ENCODE measurements around the gene CDHR3.

CDHR3 gene

DNA sequence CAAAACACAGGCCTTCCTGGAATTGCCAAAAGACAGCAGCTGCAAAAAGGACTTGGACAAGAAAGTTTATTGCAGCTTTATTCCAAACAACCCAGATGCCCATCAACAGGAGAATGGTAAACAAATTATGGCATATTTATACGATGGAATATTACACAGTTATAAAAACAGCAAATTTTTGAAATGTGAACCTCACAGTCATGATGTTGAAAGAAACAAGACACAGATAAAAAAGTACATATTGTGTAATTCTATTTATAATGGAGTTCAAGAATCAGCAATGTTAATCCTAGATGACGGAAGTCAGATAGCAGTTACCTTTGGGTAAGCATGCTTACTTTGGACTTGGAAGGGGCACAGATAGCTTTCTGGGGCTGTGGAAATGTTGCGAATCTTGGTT lies 104.6 kb downstream of the CDHR3 start:
- no peak for DNase-seq (ENCODE audit: low spot score)

DNA sequence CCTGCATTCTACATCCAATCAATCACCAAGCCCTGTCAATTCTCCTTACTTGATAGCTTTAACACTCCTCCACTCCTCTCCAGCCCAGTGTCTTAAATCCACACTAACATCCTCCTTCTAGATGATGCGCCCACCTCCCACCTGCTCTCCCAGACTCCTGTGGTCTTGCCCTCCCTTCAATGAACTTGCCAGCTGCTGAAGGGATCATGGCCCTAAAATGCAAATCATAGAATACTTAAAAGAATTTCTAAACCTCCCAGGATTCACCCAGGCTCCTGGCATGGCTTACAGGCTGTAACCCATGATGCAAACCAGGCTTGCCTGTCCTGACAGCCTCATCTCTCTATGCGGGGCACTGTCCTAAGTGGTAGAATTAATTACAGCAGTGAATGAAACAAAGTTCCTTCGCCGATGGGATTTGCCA lies 105.5 kb downstream of the CDHR3 start:
- DNase-seq (ENCODE audit: low spot score) = no peak

DNA sequence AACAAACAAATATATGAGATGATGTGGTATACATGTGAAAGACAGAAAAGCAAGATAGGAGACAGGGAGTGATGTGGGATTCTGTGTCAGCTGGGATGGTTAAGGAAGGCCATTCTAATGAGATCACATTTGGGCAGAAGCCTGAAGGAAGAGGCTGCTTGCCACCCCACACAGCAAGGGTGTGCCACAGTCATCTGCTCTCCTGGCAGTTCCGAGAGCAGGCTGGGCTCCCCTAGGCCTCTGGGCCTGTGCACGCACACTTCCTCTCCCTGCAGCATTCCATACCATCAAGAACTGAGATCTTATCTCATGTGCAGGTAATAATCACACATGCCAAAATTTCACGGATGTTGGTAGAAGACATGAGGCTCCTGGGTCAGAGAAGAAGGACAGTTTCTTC lies 105.9 kb downstream of the CDHR3 start:
- DNase-seq (ENCODE audit: low spot score) = no peak

DNA sequence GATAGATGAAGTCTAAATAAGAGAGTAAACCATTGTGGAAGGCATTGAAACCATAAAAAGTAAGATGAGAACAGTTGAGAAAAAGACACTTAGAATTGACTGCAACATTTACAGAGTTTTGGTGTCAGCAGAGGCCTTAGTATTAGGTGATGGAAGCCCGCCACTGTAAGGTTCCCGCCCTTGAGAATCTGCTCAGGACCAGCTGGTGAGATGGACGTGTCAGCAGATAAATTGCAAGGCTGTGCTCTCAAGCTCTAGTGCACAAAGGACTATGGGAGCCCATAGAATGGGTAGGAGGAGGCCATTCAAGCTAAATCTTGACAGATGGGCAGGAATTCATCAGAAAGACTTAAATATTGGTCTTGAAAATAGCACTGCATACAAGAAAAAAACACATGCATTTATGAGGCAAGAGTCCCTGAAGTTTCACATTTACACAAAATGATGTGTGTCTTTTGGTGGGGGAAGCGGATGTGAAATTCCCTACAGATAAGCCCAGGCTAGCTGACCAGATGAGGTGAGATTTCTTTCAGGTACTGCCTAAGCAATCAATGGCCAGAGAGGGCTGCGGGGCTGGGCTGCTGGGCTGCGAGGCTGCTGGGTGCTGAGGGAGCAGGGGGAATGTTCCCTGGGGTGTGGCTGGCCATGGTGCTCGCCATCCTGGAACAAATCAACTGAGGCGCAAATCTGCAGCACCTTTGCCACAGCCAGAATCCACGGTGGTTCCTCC lies 106.6 kb downstream of the CDHR3 start:
- no peak for DNase-seq (ENCODE audit: low spot score)

DNA sequence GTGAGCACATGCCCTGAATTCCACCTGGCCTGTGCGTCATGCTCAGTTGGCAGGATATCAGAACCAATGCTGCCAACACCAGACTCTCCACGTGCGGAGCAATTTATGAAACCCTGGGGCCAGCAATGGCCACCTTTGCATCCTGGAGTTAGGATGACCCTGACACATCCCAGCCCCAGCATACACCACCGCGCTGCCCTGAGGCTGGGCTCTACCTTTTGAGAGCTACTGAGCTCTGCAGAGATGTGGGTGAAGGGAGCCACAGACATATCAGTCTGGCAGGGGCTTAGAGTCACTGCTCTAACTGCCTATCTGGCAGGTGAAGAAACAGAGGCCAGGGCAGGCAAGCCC lies 107.1 kb downstream of the CDHR3 start:
- no peak for DNase-seq (ENCODE audit: low spot score)

DNA sequence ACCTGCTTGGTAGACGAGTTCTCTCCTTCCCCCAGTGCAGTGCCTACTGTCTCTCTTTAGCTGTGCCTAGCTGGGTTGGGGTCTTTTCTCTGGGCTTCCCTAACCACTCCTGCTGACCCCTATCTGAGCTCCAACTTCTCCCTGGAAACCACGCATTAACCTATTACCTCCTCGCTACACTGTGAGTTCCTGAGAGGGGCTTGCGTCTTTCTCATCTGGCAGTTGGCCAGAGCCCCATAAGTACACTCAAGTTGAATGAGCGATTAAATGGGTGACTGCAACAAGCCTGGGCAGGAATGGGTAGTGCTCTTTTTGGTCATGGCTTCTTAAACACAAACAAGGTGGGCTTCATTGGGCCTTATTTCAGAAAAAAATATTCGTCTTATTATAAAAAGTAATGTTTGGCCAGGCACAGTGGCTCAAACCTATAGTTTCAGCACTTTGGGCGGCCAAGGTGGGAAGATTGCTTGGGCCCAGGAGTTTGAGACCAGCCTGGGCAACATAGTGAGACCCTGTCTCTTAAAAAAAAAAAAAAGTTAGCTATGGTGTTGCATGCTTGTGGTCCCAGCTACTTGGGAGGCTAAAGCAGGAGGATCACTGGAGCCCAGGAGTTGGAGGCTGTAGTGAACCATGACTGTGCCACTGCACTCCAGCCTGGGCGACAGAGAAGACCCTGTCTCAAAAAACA lies 107.6 kb downstream of the CDHR3 start:
- DNase-seq (ENCODE audit: low spot score) = no peak

DNA sequence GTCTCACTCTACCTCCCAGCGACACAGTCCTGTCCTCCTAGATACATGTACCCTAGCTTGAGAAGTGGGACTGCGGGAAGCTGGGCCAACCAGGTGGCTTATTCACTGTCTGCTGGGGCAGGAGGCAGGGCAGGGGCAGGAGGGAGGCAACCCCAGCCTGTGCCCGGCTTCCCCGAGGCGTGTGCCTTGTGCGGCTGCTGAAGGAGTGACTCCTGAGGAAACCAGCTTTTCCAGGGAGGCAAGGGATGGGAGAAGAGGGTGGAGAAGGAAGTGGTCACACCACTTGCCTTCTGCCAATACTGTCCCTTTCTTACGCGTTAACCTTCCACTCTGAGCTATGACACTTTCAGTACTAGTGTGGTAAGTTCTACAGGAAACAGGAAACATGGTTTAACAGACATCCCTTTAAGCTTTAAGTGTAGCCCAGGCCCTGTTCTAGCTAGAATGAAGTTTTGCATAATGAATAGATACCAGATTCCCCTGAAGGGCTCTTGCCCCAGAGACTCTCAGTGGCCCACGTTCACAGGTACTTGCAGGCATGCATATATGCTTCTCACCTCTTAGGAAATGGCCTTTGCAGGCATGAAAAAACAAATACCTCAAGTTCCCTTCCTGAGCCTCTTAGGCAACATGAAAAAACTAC lies 108.4 kb downstream of the CDHR3 start:
- DNase-seq (ENCODE audit: low spot score) = no peak

DNA sequence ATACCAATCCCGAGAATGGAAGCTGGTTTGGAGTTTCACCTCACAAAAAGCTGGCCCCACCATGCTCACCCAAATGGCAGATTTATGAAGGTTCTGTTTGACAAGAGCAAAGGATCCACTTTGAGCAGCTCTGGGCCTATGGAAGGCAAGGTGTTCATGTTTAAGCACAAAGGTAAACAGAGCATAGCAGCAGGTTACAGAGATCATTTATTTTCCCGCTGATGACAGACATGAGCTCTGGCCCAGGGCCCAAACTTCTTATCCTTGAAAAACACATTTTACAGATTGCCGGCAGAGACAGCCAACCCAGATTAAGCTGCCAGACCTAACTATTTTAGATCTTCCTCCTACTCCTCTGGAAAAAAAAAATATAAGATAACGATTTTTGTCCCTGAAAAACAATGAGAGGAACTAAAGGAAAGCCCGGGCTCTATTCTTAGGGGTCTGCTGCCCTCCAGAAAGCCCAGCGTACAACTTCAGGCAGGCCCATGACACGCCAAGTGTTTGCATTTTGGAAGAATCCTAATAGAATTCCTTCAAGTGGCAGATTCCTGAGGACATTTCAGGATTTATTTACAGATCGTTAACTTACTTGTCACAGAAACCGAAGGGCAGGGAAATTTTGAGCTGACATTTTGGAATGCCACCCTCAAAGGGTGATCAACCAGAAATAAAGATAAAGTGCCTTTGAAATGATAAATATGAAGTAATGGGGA lies 109.1 kb downstream of the CDHR3 start:
- DNase-seq (ENCODE audit: low spot score) = peak; percentile 31

DNA sequence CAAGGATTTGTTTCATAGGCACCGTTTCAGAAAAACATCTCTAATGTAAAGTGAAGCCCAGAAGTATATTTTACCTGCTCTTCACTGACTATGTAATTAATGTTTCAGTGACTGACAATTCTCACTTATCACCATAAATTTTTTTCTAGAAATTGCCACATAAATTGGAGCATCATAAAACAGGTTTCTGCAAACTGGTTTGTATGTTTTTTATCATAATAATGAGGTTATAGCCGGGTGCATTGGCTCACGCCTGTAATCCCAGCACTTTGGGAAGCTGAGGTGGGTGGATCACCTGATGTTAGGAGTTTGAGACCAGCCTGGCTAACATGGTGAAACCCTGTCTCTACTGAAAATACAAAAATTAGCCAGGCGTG lies 109.6 kb downstream of the CDHR3 start:
- no peak for DNase-seq (ENCODE audit: low spot score)

DNA sequence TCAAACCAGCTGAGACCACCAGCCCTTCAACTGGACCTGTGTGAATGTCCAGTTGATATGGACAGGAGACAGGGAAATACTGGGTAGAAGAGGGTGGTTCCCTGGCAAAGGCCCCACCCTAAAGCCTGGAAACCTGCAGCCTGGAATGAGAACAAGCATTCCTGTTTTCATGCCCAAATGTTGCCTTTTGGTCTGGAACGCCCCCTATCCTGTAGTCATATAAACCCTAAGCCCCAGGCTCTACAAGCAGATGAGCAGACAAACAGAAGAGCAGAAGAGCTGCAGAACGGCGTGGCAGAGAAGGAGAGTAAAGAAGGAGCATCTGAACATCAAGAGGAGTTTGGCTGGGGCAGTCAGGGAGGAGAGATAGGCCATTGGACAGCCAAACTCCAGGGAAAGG lies 110.6 kb downstream of the CDHR3 start:
- DNase-seq (ENCODE audit: low spot score) = no peak

DNA sequence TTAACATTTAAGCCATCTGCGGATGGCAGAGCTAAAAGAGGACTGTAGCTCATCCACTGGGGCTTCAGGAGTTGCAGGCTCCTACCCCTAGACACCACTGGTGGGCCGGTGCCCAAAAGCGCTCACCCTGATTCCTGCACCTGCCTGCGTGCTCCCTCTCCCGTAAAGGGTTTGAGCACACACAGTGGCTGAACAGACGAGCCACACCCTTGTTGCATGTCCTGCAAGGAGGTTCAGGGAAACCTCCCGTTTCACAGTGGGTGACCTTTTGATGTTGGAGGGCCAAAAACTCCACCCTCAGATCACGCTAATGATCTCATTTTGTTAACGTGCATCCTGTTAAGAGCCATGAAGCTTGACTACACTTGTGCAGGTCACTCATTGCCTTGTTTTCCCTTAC lies 111.2 kb downstream of the CDHR3 start:
- DNase-seq (ENCODE audit: low spot score) = no peak

DNA sequence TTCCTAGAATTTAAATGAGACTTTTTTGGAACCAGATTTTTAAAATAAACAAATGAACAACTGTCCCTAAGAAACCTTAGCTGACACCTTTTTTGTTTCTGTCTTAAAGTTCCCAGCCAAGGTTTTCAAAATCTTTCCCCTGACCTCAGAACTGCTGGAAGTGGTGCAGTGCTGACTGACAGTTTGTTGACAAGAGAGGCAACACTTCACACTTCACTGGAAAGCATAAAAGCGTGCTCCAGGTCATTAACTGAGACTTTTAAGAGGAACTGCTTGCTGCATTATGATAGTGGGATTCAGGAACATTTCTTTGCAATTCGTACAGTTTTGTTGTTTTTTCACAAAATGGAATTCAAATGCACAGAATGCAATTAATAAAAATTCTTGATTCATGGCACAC lies 112.9 kb downstream of the CDHR3 start:
- DNase-seq (ENCODE audit: low spot score) = no peak

DNA sequence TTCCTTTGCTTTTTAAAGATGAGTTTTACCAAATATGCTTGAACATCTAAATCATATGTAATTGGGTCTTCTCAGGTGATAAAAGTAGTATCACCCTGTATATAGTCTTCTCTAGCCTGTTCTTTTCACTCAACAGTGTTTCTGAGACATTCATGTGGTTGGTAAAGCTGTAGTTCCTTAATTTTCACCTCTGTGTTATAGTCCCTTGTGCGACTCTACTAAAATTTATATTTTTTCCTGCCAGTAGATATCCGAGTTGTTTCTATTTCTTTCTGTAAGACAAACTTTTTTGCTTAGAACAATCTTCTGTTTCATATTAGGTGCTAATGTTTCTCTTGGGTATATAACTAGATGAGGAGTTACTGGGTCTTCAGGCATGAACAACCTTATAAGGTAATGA lies 113.5 kb downstream of the CDHR3 start:
- no peak for DNase-seq (ENCODE audit: low spot score)

DNA sequence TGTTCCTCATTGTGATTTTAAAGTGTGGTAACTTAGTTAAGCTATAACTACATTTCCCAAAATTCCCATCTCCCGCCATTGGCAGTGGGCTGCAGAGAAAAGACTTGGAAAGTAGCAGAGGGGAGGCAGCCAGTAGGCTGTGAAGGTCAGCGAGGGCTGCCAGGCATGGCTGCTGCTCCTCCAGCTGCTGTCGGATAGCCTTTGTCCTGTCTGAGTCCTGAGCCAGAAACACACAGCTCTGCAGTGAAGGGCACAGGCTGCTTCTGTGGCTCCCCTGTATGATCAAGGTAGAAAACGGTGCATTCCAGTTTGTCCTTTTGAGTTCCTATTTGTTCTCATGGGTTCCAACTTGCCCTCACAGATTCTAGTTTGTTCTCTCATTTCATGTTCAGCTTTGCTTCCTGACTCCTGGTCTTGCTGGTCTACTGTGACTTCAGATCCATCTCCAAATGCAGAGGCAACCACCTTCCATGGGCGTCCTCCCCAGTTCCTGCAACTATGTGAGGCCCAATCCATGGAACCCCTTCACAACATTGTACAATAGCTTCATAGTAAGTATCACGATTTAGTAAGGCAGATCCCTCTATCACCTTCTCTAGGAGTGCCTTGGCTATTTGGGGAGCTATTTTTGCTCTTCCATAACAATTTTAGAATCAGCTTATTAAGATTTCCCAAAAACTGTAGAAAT lies 117.4 kb downstream of the CDHR3 start:
- DNase-seq (ENCODE audit: low spot score) = no peak

DNA sequence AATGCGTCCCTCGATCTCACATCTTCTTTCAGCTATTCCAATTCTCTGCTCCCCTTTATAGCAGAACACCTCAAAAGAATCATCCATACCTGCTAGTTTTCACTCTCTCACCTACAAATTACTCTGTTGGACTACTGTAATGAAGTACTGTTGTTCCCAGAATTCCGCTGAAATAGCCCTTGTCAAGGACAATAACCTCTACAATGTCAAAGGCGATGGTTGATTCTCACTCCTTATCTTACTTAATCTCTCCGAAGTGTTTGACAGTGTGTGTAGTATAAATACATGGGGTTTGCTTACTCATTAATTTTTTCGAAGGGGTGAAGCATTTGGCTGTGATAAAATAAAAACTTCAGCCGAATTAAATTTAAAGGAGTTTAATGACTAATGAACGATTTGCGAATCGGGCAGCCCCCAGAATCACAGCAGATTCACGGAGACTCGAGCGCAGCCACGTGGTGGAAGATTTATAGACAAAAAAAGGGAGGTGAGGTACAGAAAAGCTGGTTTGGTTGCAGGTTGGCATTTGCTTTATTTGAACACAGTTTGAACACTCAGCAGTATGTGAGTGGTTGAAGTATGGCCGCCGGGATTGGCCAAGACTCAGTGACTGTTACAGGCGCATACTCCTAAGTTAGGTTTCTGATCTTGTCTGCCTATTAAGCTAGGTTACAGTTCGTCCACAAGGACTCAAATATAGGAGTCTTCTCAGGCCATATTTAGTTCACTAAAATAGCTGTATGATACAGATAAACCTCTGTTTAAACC lies 119.2 kb downstream of the CDHR3 start:
- no peak for DNase-seq (ENCODE audit: low spot score)

All from HuH-7.5 (cell line).